ENCODE measurements around the gene CERS5.

DNA sequence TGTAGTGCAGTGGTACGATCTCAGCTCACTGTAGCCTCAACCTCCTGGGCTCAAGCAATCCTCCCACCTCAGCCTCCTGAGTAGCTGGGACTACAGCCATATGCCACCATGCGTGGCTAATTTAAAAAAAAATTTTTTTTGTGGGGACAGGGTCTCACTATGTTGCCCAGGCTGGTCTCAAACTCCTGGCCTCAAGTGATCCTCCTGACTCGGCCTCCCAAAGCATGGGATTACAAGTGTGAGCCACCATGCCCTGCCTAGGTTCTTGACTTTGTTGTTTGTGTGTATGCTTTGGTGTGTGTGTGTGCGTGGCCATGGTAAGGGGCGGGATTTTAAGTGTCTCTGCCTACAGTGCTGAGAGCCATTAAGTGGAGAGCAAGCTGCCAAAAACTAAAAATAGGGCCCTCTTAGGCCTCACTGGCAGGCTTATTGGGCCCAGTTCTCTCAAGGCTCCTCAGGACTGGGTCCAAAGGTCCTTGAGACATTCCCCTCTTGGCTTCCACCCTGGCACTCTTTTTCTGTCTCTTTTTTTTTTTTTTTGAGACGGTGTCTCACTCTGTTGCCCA lies 50.0 kb downstream of the CERS5 start:
- TF ChIP-seq, protein P1, sequence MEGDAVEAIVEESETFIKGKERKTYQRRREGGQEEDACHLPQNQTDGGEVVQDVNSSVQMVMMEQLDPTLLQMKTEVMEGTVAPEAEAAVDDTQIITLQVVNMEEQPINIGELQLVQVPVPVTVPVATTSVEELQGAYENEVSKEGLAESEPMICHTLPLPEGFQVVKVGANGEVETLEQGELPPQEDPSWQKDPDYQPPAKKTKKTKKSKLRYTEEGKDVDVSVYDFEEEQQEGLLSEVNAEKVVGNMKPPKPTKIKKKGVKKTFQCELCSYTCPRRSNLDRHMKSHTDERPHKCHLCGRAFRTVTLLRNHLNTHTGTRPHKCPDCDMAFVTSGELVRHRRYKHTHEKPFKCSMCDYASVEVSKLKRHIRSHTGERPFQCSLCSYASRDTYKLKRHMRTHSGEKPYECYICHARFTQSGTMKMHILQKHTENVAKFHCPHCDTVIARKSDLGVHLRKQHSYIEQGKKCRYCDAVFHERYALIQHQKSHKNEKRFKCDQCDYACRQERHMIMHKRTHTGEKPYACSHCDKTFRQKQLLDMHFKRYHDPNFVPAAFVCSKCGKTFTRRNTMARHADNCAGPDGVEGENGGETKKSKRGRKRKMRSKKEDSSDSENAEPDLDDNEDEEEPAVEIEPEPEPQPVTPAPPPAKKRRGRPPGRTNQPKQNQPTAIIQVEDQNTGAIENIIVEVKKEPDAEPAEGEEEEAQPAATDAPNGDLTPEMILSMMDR (IDR thresholded peaks at IDR 0.05): no peak
- TF ChIP-seq POLR2A (IDR thresholded peaks at IDR 0.05): no peak
